GM19035 (cell line): ENCODE measurements around the gene HDAC9.

Experiments
- ATAC-seq: cut with Tn5 transposase; IDR thresholded peaks from one replicate; pipeline ENCODE4 v1.9.1; 2021; ENCODE audit not compliant: unreplicated experiment

HDAC9 gene

DNA sequence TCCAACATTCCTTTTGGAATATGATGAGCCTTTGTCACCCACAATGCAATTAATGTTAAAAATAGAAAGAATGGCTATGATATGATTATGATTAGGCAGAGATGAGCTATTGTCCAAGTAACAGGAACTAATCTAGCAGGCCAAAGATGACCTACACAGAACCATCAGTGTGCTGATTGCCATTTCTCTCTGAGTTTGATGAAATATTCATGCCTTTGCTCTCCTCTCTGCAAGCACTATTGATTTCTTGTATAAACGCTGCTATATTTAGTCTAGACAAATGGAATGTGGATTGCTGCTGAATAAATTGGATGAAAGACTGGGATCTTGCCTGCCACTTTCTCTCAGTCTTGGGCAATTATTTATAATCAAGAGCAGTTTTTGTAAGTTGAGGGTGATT lies 85.4 kb downstream of the HDAC9 start:
- no peak for ATAC-seq

DNA sequence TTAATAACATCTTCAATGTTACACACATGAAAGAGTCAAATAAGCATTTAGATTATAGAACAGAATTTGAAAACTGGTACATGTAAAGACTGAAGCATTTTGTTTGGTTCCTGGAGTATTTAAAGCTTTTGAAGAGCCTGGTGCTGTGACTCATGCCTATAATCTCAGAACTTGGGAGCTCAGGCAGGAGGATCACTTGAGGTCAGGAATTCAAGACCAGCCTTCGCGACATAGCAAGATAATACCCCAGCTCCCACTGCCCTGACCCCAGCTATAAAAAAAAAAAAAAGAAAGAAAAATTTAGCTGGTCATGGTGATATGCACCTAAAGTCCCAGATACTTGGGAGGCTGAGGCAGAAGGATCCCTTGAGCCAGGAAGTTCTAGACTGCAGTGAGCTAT lies 87.8 kb downstream of the HDAC9 start:
- no peak for ATAC-seq

DNA sequence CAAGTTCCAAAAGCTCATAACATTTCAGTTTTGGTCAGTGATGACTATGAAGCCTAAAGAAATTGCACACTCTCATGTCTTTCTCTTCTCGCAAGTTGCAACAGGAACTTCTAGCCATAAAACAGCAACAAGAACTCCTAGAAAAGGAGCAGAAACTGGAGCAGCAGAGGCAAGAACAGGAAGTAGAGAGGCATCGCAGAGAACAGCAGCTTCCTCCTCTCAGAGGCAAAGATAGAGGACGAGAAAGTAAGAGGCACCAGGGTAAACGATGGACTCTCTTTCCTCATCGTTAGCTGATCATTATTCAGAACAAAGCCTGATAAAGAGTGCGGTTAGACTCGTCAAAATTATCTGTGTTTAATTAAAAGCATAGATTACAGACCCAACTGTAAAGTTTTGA lies 94.7 kb downstream of the HDAC9 start:
- no peak for ATAC-seq

DNA sequence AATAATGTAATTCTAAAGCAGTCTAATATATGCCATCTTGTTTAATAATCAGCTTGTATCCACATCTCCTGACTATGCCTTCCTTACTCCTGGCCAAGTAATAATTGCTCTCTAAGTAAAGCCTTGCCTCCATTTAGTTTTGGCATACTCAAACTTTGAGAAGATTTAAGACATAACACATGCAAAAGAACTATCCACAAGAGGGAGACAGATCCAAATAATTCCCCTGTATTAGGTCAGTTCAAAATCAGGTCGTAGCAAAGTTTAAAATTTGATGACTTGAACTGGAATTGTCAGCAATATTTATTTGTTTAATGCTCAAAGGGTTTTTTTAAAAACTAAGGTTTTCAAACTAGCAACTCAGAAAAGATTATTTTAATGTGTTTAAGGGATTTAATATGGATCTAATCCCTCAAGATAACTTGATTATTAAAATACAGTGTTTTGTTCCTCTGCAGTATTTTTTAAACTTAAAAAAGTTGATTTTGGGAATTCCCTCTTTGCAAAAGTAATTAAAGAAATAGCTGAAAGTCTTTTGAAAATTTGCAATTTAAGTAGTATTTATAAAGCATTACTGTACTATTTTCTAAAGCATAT lies 95.3 kb downstream of the HDAC9 start:
- no peak for ATAC-seq

DNA sequence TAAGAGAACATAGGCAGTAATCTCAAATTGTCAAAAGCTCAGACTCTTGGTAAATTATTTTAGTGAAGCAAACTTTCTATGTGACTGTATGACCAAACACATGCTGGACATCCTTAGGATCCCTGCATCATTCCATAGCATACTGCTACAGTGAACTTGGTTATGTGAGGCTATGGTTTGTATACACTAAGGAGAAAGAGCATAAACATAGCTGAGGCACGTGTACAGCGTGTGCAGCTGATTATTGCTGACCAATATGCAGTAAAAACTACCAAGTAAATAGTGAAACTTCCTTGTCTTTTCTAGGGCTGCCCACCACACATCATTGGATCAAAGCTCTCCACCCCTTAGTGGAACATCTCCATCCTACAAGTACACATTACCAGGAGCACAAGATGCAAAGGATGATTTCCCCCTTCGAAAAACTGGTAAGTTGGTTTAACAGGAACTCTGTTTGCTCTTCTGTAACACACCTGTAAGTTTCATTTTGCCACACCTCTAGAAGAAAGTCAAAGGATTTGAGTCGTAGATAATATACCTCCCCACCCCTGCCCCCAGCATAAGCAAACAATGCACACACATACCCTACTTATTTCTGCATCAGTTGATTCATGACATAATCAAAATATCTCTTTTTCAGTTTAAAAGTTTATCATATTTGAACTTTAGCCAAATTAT lies 98.2 kb downstream of the HDAC9 start:
- no peak for ATAC-seq

DNA sequence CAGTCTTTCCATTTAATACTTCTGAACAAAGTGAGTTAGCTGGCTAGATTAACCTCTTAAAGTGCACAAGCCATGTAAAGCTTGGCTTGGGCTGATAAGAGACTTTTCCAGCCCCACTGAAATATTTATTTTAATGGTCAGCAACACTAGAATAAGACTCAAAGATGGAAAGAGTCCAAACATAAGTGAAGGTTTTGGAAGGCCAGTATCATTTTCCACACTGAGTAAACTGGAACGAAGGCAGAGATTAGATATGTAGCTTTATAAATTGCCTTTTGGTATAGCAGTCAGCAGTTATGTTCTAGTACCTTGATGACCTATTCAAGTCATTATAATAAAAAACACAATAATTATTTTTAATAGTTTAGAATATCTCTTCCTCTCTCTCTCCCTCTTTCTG lies 102.2 kb downstream of the HDAC9 start:
- no peak for ATAC-seq

DNA sequence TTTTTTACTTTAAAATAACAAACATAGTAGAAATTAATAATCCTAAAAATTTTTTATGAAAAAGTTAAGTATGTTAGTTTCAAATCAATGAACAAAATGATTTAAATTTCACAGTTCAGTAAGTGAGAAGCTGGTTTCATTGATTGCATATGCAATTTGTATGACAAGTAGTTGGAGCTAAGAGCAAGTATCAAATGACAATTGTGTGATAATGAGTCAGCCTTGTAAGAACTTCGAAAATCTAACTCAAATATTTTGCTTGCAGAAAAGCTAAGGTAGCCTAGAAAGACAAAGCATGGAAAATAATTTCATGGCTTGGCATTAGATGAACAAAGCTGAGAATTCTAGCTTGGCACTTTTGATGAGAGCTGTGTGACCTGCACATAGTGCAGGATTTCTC lies 111.5 kb downstream of the HDAC9 start:
- ATAC-seq: no peak

DNA sequence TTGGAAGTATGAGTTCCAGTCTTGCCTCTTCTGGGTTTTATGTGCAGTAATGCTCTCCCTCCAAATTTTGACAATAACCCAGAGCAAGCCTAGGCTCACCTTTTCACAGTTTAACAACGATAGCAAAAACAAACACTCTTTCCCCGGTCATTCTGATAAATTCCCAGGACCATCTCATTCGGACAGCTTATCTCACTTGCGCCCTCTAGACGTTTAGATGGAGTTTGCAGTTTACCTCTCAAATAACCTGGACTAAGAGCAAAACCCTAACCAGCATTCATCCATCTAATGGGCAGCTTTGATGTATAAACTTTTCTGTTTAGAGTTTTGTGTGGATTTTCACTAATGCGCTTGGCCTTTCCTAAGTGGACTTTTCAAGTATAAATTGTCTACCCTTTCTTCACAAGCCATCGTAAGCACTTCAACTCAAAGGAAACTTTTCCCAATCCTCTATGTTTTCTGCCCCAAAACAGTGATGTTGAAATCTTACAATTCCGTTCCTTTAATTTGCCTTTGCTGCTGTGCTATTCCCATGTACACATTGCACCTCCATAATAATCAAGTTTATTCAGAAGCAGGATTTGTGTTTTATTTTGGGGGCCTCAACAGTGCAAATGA lies 114.9 kb downstream of the HDAC9 start:
- ATAC-seq: no peak

DNA sequence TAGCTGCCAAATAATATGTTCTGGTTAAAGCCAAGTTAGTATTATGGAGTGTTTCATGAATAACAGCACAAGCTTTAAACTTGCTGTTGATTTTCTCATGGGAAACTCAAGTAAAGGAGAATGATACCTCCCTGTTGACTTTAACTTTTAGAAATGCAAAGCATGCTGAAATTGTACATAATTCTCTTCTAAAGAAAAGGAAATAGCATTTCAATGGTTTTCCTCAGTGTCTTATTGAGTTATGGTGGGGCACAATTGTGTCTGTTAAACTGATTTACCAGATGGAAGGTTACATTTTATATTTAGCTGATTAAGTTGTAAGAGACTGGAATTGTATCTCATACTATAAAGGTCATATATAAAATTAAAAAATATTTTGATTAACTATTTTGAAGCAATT lies 119.3 kb downstream of the HDAC9 start:
- no peak for ATAC-seq

DNA sequence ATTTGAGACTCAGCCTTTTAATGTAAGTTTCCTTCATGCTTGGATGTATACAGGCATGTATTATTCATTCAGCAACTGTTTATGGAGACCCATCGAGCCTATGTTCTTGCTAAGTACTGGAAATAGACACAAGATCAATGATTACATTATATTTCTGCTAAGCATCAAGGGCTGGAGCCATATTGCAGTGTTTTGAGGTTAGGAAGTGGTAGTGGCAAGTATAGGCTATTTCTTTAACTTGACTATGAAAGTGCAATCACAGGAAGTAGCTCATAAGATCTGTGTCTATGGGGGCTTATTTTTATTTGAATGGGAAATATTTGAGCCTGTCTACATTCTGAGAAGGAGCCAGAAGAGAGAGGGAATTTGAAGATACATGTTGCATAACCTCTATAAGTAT lies 123.8 kb downstream of the HDAC9 start:
- no peak for ATAC-seq

DNA sequence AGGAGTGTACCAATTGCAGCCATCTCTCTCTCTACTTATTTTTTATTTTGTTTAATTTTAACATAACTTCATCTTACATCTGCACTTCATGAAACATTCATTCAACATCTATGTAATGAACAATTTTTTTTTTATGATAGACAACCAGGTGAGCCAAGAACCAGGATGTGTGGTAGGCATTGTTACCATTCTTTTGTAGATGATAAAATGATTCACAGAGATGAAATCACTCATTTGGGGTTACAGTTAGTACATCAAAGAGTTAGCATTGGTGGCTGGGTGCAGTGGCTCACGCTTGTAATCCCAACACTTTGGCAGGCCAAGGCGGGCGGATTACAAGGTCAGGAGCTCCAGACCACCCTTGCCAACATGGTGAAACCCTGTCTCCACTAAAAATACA lies 127.8 kb downstream of the HDAC9 start:
- no peak for ATAC-seq

DNA sequence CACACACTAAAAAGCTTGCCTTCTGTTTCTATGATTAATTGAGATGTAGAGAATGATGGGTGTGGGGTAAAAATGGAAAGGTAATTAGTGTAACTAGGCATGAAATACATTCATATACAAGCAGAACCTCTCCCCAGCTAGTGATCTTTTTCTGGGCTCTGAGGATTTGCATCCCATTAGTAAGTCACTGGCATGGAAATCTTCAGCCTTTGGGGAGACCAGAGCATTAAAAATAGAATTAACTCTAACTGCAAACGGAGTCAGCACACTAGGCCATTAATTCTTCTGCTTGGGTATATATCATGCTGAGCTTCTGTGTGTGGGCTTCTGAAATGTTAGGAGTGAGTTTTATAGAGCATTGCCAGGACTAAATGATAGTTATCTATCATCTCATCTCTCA lies 128.9 kb downstream of the HDAC9 start:
- no peak for ATAC-seq

DNA sequence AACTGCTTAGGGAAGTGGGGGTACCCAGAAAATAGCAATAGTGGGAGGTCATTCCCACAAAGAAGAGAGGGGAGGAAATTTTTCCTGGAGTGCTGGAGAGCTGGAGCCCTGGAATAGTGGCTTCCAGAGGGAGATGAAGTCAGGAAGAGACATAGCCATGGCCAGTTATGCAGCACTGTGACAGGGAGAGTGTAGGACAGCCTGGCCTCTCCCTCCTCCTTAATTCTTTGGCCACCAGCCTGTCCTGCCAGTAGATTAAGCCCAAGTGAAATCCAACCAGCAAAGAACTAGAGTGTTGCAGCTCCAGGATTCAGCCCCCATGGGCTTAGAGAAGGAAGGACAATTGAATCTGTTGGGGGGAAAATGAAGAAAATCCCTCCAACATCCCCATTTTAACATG lies 130.5 kb downstream of the HDAC9 start:
- no peak for ATAC-seq

DNA sequence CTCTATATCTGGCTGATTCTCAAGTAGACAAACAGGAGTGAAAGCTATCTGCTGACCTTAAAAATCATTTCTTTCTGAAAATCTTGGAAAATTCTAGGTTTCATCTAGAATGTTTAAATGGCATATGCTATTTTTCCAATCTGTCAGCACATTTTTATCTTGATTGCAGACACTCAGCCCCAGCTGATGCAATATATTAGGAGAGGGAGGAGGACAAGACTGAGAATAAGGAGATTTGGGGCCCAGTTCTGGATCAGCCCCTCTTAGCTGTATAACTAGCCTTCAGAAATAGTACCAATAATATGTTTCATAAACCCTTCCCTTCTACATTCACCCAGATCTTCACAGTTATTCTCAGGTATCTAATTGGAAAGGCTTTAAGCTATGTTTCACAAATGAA lies 131.2 kb downstream of the HDAC9 start:
- ATAC-seq: no peak

DNA sequence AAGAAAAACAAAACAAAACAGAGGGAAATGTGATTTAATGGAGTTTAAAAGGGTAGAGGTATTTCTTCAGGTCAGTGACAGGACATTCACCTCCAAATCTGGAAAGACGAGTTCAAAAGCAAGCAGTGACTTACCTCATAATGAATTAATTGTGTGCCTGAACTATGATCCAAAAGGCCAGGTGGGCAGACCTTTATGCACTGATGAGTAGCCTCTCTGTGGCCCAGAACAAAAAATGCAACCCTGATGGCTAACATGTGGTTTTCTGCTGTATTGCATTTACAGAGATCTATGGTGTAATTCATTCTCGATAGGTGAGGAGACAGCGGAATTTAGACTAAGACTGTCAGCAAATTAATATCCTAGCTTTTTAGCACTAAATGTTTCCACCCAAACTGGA lies 142.0 kb downstream of the HDAC9 start:
- no peak for ATAC-seq

DNA sequence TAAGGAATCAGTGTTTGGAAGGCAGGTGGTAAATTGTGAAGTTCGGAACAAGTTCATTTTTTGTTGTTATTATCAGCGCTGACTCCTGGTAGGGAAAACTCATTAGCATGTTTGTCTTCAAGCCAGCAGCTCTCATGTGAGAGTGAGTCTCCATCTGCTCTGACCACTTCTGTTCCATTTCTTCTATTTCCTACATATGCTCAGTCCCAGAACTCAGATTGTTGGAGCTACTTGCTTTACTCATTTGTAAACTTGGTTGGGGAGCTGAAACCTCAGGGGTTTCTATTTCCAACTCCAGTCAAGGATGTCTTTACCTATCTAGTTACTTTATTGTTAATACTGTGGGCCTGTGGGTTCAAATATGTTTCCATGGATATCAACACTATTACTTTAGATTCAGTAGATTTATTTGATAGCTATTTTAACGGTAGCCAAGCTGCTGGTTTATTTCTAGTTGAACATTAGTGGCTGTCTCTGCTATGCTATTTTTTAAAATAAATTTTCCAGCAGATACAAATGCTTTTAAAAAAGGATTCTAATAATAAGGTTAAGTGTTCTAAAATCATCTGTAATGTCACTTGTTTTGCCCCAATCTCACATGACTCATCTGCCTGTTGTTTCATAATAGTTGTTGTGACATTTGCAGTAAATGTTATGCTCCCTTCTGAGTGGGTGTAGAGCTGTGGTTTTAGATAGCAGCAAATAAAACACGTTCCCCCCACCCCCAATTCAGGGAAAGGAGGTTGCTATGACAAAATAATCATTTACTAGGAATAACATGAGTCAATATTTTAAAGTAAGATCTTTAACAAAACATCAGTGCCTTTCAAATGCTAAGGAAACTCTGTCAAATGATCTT lies 143.3 kb downstream of the HDAC9 start:
- ATAC-seq: no peak

DNA sequence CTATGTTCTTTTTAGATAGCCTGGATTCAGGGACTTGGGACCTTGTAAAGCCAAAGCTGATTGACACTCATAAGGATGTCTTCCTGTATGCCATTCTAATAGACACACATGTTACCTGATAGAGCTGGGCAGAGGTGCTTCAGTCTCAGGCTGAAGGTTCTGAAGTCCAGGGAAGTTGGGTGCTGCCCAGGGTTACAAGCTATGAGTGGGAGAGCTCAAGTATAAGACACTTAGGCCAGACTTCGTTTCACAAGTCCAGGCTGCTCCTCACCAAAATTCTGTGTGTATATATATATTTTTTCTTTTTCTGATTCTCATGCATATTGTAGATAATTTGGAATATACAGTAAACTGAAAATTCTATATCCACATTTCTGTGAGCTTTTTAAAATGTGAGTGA lies 144.2 kb downstream of the HDAC9 start:
- no peak for ATAC-seq

DNA sequence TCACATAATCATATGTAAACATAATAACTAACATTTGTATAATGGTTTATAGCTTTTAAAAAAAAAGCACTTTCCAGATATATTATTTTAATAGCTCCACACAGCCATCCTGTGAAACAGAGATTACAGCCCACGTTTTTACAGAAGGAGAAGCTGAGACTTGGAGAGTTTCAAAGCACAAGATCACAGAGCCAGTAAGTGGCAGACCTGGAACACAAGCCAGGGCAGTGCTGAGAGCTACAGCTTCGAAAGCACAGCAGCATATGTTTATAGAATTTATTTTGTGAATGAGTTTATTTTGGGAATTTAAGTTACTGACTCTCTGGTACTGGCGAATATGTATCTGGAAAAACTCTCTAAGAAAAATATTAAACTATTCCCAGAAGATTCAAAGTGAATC lies 149.4 kb downstream of the HDAC9 start:
- no peak for ATAC-seq

DNA sequence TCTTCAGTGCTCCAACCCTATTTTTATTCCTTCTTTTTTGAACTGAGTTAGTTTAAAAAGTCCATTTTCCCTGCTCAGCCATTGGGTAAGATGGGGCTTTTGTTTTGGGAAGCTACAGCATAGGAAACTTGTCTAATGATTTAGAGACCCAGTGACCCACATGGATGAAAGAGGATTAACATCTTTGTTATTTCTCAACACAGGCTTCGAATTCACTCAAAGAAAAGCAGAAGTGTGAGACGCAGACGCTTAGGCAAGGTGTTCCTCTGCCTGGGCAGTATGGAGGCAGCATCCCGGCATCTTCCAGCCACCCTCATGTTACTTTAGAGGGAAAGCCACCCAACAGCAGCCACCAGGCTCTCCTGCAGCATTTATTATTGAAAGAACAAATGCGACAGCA lies 152.0 kb downstream of the HDAC9 start:
- no peak for ATAC-seq

DNA sequence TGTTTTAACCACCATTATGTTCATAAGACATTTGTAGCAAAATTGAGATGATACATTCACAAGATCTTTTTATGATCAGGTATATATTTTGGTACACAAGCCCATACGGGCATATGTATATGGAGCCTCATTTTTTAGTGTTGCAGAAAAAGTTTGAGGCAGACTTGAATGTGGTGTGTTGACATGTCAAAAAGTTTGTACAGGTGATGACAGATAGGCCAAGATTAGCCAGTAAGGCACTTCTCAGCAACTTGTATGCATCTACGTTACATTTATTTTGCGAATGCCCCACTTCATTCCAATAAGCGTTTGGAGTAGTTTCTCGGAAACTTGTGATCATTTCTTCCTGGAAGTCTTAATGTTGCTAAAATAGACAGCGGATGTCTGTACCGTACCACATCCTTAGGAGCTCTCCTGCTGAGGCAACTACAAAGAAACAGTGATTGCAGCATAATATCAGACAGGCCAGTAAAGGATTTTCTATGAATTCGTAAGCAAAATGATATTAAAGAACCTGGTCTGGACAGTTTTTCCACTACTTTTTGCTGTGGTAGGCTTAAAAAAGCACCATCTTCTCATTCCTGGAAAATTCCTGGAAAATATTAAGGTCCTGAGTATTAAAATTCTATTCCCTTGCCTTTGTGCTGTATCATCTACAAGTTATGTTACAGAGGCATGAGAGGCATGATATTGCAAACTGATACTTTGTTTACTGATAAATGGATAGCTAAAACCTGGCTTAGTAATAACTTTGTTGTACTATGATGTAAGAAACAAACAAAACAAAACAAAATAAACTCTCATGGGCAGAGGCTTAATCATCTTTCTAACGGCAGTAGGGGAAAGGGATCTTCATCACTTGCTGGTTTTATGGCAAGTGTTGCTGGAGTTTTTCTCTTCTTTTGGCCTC lies 153.6 kb downstream of the HDAC9 start:
- ATAC-seq: no peak
